GM18907 (cell line): ENCODE measurements around the gene FREM2.

Experiments
- ATAC-seq: cut with Tn5 transposase; IDR thresholded peaks from one replicate; pipeline ENCODE4 v1.9.1; 2021; ENCODE audit warnings: mild to moderate bottlenecking, moderate library complexity; ENCODE audit not compliant: unreplicated experiment

Gene FREM2

GRCh38 chr13:38821770-38822551 lies 135.1 kb downstream of the FREM2 start:
- ATAC-seq, result no peak

- ATAC-seq, result peak; percentile 79
These were observed 137.5 kb downstream of the FREM2 start for GRCh38 chr13:38824342-38824741.

GRCh38 chr13:38826182-38826813 lies 139.4 kb downstream of the FREM2 start:
- ATAC-seq, result no peak

- no peak for ATAC-seq
These were observed 143.7 kb downstream of the FREM2 start for GRCh38 chr13:38830442-38831045.

GRCh38 chr13:38844581-38844980 lies 157.7 kb downstream of the FREM2 start:
- ATAC-seq, result no peak

GRCh38 chr13:38848360-38848759 lies 161.5 kb downstream of the FREM2 start:
- no peak for ATAC-seq

GRCh38 chr13:38849315-38849714 lies 162.4 kb downstream of the FREM2 start:
- ATAC-seq, result no peak

GRCh38 chr13:38850868-38851626 lies 164.2 kb downstream of the FREM2 start:
- peak; percentile 61 for ATAC-seq

- no peak for ATAC-seq
These were observed 167.3 kb downstream of the FREM2 start for GRCh38 chr13:38854226-38854625.

GRCh38 chr13:38856065-38856464 lies 169.2 kb downstream of the FREM2 start:
- ATAC-seq, result no peak

GRCh38 chr13:38862443-38862842 lies 175.6 kb downstream of the FREM2 start:
- peak; percentile 46 for ATAC-seq

GRCh38 chr13:38863536-38863935 lies 176.7 kb downstream of the FREM2 start:
- no peak for ATAC-seq

GRCh38 chr13:38866649-38867048 lies 179.8 kb downstream of the FREM2 start:
- ATAC-seq, result no peak

GRCh38 chr13:38868399-38868798 lies 181.5 kb downstream of the FREM2 start:
- no peak for ATAC-seq

- no peak for ATAC-seq
These were observed 182.0 kb downstream of the FREM2 start for GRCh38 chr13:38868870-38869269.

GRCh38 chr13:38871275-38871674 lies 184.4 kb downstream of the FREM2 start:
- ATAC-seq, result no peak

GRCh38 chr13:38872693-38873092 lies 185.8 kb downstream of the FREM2 start:
- peak; percentile 74 for ATAC-seq

GRCh38 chr13:38875186-38875875 lies 188.5 kb downstream of the FREM2 start:
- ATAC-seq, result no peak

GRCh38 chr13:38879278-38879677 lies 192.4 kb downstream of the FREM2 start:
- ATAC-seq, result no peak

GRCh38 chr13:38879786-38880185 lies 192.9 kb downstream of the FREM2 start:
- ATAC-seq, result no peak

- ATAC-seq, result no peak
These were observed 193.5 kb downstream of the FREM2 start for GRCh38 chr13:38880397-38880796.
